ENCODE data around the gene RNF7.

The RNF7 gene

DNA sequence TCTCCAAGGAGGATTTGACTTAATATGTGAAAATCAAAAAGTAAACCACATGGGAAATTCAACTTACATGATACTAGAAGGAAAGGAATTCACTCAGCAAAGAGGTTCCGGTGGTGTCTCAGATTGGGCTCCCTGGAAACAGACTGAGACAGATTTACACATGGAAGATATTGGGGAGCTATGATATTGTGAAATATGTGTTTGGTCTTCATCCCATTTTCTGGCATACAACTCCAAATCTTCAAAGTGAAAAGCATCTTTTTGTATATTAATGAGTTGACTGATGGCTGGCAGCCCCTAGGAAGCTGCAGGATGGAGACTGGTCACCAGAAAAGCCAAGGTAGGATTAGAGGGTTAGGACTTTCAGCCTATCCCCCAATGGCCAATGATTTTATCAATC lies 54.4 kb downstream of the RNF7 start:
- H3K4me3 ChIP-seq (ENCODE audit: low read depth, low read length, poor library complexity, severe bottlenecking): no peak overlapping the region
- H3K9me3 ChIP-seq (ENCODE audit: low read length): no peaks in the 10 kb centered on the region
- no peak for TF ChIP-seq CTCF (IDR thresholded peaks at IDR 0.05; ENCODE audit: low read length)
- no peak for TF ChIP-seq EZH2 (IDR thresholded peaks at IDR 0.05; ENCODE audit: borderline replicate concordance, low read length)
- H2AFZ ChIP-seq (ENCODE audit: low read length): no peak overlapping the region
- no peak overlapping the region for H3K27ac ChIP-seq (ENCODE audit: low read depth, low read length, poor library complexity, severe bottlenecking)
- peaks cover 33% of the 10 kb centered on the region for H3K4me1 ChIP-seq (ENCODE audit: insufficient read depth, low read length, severe bottlenecking)
- H4K20me1 ChIP-seq (ENCODE audit: insufficient read depth, low read length): no peaks in the 10 kb centered on the region
- H3K9me2 ChIP-seq (ENCODE audit: low read depth, low read length): no peaks in the 10 kb centered on the region
- no peaks in the 10 kb centered on the region for H3K79me2 ChIP-seq (ENCODE audit: insufficient read depth, low read length)
- no peaks in the 10 kb centered on the region for H3K36me3 ChIP-seq (ENCODE audit: insufficient read depth, low read length)
- H3K4me2 ChIP-seq (ENCODE audit: low read length): no peak overlapping the region
- H3K27me3 ChIP-seq (ENCODE audit: insufficient read depth, low read length): no peaks in the 10 kb centered on the region
- no peak overlapping the region for H3K9ac ChIP-seq (ENCODE audit: low read length)
- no peaks in the 10 kb centered on the region for H3F3A ChIP-seq (ENCODE audit: insufficient read depth, low read length)

- peaks cover 43% of the 10 kb centered on the region for H3K4me1 ChIP-seq (ENCODE audit: insufficient read depth, low read length, severe bottlenecking)
- H3K27me3 ChIP-seq (ENCODE audit: insufficient read depth, low read length): no peaks in the 10 kb centered on the region
- no peak overlapping the region for H3K9ac ChIP-seq (ENCODE audit: low read length)
- no peak for TF ChIP-seq EZH2 (IDR thresholded peaks at IDR 0.05; ENCODE audit: borderline replicate concordance, low read length)
- TF ChIP-seq CTCF (IDR thresholded peaks at IDR 0.05; ENCODE audit: low read length): peak; percentile 34
- no peaks in the 10 kb centered on the region for H3K79me2 ChIP-seq (ENCODE audit: insufficient read depth, low read length)
- no peaks in the 10 kb centered on the region for H3K9me2 ChIP-seq (ENCODE audit: low read depth, low read length)
- no peak overlapping the region for H3K27ac ChIP-seq (ENCODE audit: low read depth, low read length, poor library complexity, severe bottlenecking)
- no peak overlapping the region for H2AFZ ChIP-seq (ENCODE audit: low read length)
- no peaks in the 10 kb centered on the region for H3F3A ChIP-seq (ENCODE audit: insufficient read depth, low read length)
- no peaks in the 10 kb centered on the region for H4K20me1 ChIP-seq (ENCODE audit: insufficient read depth, low read length)
- no peak overlapping the region for H3K4me3 ChIP-seq (ENCODE audit: low read depth, low read length, poor library complexity, severe bottlenecking)
- H3K9me3 ChIP-seq (ENCODE audit: low read length): no peaks in the 10 kb centered on the region
- H3K36me3 ChIP-seq (ENCODE audit: insufficient read depth, low read length): no peaks in the 10 kb centered on the region
- H3K4me2 ChIP-seq (ENCODE audit: low read length): no peak overlapping the region
Observed at GRCh38 chr3:141793476-141794260, 55.6 kb downstream of the RNF7 start.

GRCh38 chr3:141795276-141795675 lies 57.2 kb downstream of the RNF7 start:
- H3K79me2 ChIP-seq (ENCODE audit: insufficient read depth, low read length): no peaks in the 10 kb centered on the region
- H3F3A ChIP-seq (ENCODE audit: insufficient read depth, low read length): no peaks in the 10 kb centered on the region
- no peaks in the 10 kb centered on the region for H3K9me3 ChIP-seq (ENCODE audit: low read length)
- H2AFZ ChIP-seq (ENCODE audit: low read length): peak overlapping the region; percentile 22; the same call in 1 of the 2 replicates
- no peak overlapping the region; the same call in 1 of the 2 replicates for H3K9ac ChIP-seq (ENCODE audit: low read length)
- no peaks in the 10 kb centered on the region for H4K20me1 ChIP-seq (ENCODE audit: insufficient read depth, low read length)
- no peaks in the 10 kb centered on the region for H3K36me3 ChIP-seq (ENCODE audit: insufficient read depth, low read length)
- peak overlapping the region; percentile 61; the same call in 1 of the 2 replicates for H3K4me2 ChIP-seq (ENCODE audit: low read length)
- TF ChIP-seq CTCF (IDR thresholded peaks at IDR 0.05; ENCODE audit: low read length) (no peak), EZH2 (IDR thresholded peaks at IDR 0.05; ENCODE audit: borderline replicate concordance, low read length) (no peak)
- no peaks in the 10 kb centered on the region for H3K27me3 ChIP-seq (ENCODE audit: insufficient read depth, low read length)
- no peaks in the 10 kb centered on the region for H3K9me2 ChIP-seq (ENCODE audit: low read depth, low read length)
- no peak overlapping the region for H3K4me3 ChIP-seq (ENCODE audit: low read depth, low read length, poor library complexity, severe bottlenecking)
- H3K27ac ChIP-seq (ENCODE audit: low read depth, low read length, poor library complexity, severe bottlenecking): peak overlapping the region; percentile 94
- H3K4me1 ChIP-seq (ENCODE audit: insufficient read depth, low read length, severe bottlenecking): peaks cover 43% of the 10 kb centered on the region

Data from OCI-LY1 (cell line).